ENCODE results near the gene KNTC1.

DNA sequence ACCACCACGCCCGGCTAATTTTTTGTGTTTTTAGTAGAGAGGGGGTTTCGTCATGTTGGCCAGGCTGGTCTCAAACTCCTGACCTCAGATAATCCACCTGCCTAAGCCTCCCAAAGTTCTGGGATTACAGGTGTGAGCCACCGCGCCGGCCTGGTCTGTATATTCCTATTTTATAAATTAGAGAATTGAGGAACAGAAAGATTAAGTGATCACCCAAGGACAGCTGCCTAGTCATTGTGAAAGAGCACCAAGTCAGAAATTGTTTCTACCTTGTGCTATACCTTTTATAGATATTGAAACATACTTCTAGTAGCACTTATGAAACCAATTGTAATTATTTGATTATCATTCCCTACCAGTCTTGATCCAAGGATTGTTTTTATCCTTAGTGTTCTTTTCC lies 1.9 kb downstream of the KNTC1 start:
- no peak for TF ChIP-seq SIN3A (IDR thresholded peaks at IDR 0.05; ENCODE audit: borderline replicate concordance, insufficient read depth, low read length)
- no peak for TF ChIP-seq POLR2AphosphoS5 (IDR thresholded peaks at IDR 0.05; ENCODE audit: low read depth, low read length)

All from PFSK-1 (cell line).